HepG2 (cell line): ENCODE results near the gene CPSF6. TPM values are rescaled to one million over a fixed set of nuclear protein-coding genes. Genes with fewer than 3 reads are reported as not detected.

Experiments
- GLI4 ChIP-seq: sonication (generic); formaldehyde crosslinking; IDR thresholded peaks from 2 replicates; pipeline ENCODE4 v1.5.1; 2020; ENCODE audit warnings: missing genetic modification reagents, mild to moderate bottlenecking, moderate library complexity, borderline replicate concordance
- HNRNPH1 ChIP-seq: fragments of 200-400 bp; formaldehyde crosslinking; optimal IDR thresholded peaks from 2 replicates; pipeline ENCODE3; 2017; ENCODE audit warnings: mild to moderate bottlenecking, low read depth, low read length
- KLF13 ChIP-seq: sonication (generic); formaldehyde crosslinking; IDR thresholded peaks from 2 replicates; pipeline ENCODE4 v1.4.0; 2020; ENCODE audit warnings: mild to moderate bottlenecking, missing genetic modification reagents
- KLF6 ChIP-seq: IDR thresholded peaks from 2 replicates; pipeline ENCODE4 v1.8.0; 2016; ENCODE audit warnings: missing biosample characterization, missing genetic modification reagents
- NFATC3 ChIP-seq: sonication (generic); formaldehyde crosslinking; IDR thresholded peaks from 2 replicates; pipeline ENCODE4 v1.5.1; 2020; ENCODE audit warnings: mild to moderate bottlenecking, missing genetic modification reagents
- PHF21A ChIP-seq: sonication (generic); formaldehyde crosslinking; IDR thresholded peaks from 2 replicates; pipeline ENCODE4 v1.5.0; 2020; ENCODE audit warnings: mild to moderate bottlenecking, missing genetic modification reagents
- RBFOX2 ChIP-seq: fragments of 200-400 bp; formaldehyde crosslinking; IDR thresholded peaks from 2 replicates; pipeline ENCODE4 v1.6.1; 2017; ENCODE audit warnings: low read depth, mild to moderate bottlenecking, low read length
- TOPORS ChIP-seq: sonication (generic); formaldehyde crosslinking; IDR thresholded peaks from 2 replicates; pipeline ENCODE4 v1.8.0; 2023; ENCODE audit warnings: mild to moderate bottlenecking, missing genetic modification reagents
- ZFY ChIP-seq: sonication (generic); formaldehyde crosslinking; IDR thresholded peaks from 2 replicates; pipeline ENCODE4 v1.4.0; 2020; ENCODE audit warnings: missing genetic modification reagents
- ZNF207 ChIP-seq: fragments of 450-650 bp; IDR thresholded peaks from 2 replicates; pipeline ENCODE4 v1.6.1; 2016; ENCODE audit warnings: antibody characterized with exemption, borderline replicate concordance
- ZNF343 ChIP-seq: sonication (generic); formaldehyde crosslinking; IDR thresholded peaks from 2 replicates; pipeline ENCODE4 v1.4.0; 2020; ENCODE audit warnings: mild to moderate bottlenecking, missing genetic modification reagents
- ZNF350 ChIP-seq: sonication (generic); formaldehyde crosslinking; IDR thresholded peaks from 2 replicates; pipeline ENCODE4 v1.4.0; 2020; ENCODE audit warnings: mild to moderate bottlenecking, low read depth, missing genetic modification reagents, borderline replicate concordance
- ZNF564 ChIP-seq: sonication (generic); formaldehyde crosslinking; IDR thresholded peaks from 2 replicates; pipeline ENCODE4 v1.8.1; 2023; ENCODE audit warnings: mild to moderate bottlenecking, missing genetic modification reagents
- ZNF616 ChIP-seq: sonication (generic); formaldehyde crosslinking; IDR thresholded peaks from 2 replicates; pipeline ENCODE4 v1.5.0; 2020; ENCODE audit warnings: low read depth, mild to moderate bottlenecking, missing genetic modification reagents
- ZNF746 ChIP-seq: sonication (generic); formaldehyde crosslinking; IDR thresholded peaks from 2 replicates; pipeline ENCODE4 v1.8.0; 2022; ENCODE audit warnings: mild to moderate bottlenecking, missing genetic modification reagents
- polyA plus RNA-seq, 8 experiments: library from polyadenylated mRNA; depleted of rRNA in 3 of 8; stranded (reverse) in 7 of 8; unstranded in 1 of 8; fragments of >200 nt; fragmentation: Illumina TruSeq in 4 of 8; extraction: Trizol in 4 of 8; gene quantifications; 2 replicates each; pipeline versions ENCODE4 v1.2.1 to v1.2.3, GENCODE V29; 2011 to 2016; ENCODE audit warnings: low read depth in 4 of 8, missing spikeins in 1 of 8, mixed read lengths in 1 of 8; ENCODE audit not compliant: insufficient read depth in 1 of 8
- total RNA-seq, 5 experiments: library from RNA; depleted of rRNA; stranded (reverse); fragments of >200 nt; fragmentation: Illumina TruSeq; extraction: Trizol; gene quantifications; 2 replicates each; pipeline ENCODE4 v1.2.3, GENCODE V29; 2016; ENCODE audit warnings: low read depth in 1 of 5
- TF ChIP-seq, protein P1 (sequence below): sonication (generic); formaldehyde crosslinking; IDR thresholded peaks from one replicate; pipeline ENCODE4 v1.5.1; 2020; ENCODE audit warnings: mild to moderate bottlenecking, missing genetic modification reagents; ENCODE audit errors: not compliant biosample characterization
- TF ChIP-seq, protein P2 (sequence below): IDR thresholded peaks from 2 replicates; pipeline ENCODE4 v1.6.1; 2012; ENCODE audit warnings: low read length, improper control_type of control experiment
- TF ChIP-seq, protein P3 (sequence below): sonication (generic); formaldehyde crosslinking; IDR thresholded peaks from 2 replicates; pipeline ENCODE4 v1.5.0; 2020; ENCODE audit warnings: missing genetic modification reagents

The CPSF6 gene
- total and polyA plus RNA-seq, 2 of the 13 experiments (the other 11 are each of a cell fraction or from before 2014, with no cell fraction given) = 41.8 to 71.0 TPM

DNA sequence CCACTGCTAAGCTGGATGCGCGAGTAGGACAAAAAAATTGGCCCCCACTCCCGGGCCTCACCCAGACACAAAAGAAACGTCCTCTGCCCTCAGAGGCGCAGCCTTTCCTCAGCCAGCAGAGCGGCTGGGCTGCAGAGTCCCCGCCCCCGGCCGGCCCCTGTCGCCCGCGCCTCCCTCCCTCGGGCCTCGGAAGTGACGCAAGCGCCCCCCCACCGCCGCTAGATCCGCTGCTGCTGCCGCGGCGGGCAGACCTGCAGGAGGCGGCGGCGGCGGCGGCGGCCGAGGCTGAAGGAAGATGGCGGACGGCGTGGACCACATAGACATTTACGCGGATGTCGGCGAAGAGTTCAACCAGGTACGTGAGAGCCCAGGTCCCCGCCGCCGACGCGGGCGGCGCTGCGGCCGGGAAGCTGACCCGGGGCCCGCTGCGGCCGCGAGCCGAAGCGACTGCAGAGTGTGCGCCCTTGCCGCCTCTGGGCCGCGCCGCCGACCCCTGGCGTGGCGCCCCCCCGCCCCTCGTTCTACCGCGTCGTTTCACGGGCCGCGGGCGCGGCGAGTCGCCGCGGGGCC, at the start of gene CPSF6 (continued):
- TF ChIP-seq, protein P1, sequence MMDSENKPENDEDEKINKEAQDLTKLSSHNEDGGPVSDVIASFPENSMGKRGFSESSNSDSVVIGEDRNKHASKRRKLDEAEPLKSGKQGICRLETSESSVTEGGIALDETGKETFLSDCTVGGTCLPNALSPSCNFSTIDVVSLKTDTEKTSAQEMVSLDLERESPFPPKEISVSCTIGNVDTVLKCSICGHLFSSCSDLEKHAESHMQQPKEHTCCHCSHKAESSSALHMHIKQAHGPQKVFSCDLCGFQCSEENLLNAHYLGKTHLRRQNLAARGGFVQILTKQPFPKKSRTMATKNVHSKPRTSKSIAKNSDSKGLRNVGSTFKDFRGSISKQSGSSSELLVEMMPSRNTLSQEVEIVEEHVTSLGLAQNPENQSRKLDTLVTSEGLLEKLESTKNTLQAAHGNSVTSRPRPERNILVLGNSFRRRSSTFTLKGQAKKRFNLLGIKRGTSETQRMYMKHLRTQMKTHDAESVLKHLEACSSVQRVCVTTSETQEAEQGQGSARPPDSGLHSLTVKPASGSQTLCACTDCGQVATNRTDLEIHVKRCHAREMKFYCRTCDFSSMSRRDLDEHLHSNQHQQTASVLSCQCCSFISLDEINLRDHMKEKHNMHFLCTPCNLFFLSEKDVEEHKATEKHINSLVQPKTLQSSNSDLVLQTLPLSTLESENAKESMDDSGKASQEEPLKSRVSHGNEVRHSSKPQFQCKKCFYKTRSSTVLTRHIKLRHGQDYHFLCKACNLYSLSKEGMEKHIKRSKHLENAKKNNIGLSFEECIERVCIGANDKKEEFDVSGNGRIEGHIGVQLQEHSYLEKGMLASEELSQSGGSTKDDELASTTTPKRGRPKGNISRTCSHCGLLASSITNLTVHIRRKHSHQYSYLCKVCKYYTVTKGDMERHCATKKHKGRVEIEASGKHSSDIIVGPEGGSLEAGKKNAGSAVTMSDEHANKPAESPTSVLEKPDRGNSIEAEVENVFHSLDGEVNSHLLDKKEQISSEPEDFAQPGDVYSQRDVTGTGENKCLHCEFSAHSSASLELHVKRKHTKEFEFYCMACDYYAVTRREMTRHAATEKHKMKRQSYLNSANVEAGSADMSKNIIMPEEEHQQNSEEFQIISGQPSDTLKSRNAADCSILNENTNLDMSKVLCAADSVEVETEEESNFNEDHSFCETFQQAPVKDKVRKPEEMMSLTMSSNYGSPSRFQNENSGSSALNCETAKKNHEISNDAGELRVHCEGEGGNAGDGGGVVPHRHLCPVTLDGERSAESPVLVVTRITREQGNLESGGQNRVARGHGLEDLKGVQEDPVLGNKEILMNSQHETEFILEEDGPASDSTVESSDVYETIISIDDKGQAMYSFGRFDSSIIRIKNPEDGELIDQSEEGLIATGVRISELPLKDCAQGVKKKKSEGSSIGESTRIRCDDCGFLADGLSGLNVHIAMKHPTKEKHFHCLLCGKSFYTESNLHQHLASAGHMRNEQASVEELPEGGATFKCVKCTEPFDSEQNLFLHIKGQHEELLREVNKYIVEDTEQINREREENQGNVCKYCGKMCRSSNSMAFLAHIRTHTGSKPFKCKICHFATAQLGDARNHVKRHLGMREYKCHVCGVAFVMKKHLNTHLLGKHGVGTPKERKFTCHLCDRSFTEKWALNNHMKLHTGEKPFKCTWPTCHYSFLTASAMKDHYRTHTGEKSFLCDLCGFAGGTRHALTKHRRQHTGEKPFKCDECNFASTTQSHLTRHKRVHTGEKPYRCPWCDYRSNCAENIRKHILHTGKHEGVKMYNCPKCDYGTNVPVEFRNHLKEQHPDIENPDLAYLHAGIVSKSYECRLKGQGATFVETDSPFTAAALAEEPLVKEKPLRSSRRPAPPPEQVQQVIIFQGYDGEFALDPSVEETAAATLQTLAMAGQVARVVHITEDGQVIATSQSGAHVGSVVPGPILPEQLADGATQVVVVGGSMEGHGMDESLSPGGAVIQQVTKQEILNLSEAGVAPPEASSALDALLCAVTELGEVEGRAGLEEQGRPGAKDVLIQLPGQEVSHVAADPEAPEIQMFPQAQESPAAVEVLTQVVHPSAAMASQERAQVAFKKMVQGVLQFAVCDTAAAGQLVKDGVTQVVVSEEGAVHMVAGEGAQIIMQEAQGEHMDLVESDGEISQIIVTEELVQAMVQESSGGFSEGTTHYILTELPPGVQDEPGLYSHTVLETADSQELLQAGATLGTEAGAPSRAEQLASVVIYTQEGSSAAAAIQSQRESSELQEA (CRISPR knock-in tag) = no peak
- TF ChIP-seq NFATC3 (CRISPR knock-in tag) = no peak
- no peak for TF ChIP-seq ZNF564
- TF ChIP-seq KLF6 = peak; percentile 50; the same call in 1 of the 2 replicates
- TF ChIP-seq, protein P2, sequence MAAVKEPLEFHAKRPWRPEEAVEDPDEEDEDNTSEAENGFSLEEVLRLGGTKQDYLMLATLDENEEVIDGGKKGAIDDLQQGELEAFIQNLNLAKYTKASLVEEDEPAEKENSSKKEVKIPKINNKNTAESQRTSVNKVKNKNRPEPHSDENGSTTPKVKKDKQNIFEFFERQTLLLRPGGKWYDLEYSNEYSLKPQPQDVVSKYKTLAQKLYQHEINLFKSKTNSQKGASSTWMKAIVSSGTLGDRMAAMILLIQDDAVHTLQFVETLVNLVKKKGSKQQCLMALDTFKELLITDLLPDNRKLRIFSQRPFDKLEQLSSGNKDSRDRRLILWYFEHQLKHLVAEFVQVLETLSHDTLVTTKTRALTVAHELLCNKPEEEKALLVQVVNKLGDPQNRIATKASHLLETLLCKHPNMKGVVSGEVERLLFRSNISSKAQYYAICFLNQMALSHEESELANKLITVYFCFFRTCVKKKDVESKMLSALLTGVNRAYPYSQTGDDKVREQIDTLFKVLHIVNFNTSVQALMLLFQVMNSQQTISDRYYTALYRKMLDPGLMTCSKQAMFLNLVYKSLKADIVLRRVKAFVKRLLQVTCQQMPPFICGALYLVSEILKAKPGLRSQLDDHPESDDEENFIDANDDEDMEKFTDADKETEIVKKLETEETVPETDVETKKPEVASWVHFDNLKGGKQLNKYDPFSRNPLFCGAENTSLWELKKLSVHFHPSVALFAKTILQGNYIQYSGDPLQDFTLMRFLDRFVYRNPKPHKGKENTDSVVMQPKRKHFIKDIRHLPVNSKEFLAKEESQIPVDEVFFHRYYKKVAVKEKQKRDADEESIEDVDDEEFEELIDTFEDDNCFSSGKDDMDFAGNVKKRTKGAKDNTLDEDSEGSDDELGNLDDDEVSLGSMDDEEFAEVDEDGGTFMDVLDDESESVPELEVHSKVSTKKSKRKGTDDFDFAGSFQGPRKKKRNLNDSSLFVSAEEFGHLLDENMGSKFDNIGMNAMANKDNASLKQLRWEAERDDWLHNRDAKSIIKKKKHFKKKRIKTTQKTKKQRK = no peak
- TF ChIP-seq ZNF350 (CRISPR knock-in tag) = peak; percentile 52; the same call in 1 of the 2 replicates
- peak; percentile 94 for TF ChIP-seq RBFOX2
- no peak for TF ChIP-seq HNRNPH1
- no peak for TF ChIP-seq TOPORS (CRISPR knock-in tag)
- no peak; the same call in 1 of the 2 replicates for TF ChIP-seq PHF21A (CRISPR knock-in tag)
- TF ChIP-seq ZNF207 = no peak
- TF ChIP-seq GLI4 (CRISPR knock-in tag) = no peak
- no peak; the same call in 1 of the 2 replicates for TF ChIP-seq ZNF746 (CRISPR knock-in tag)
- TF ChIP-seq ZFY = peak; percentile 85
- no peak for TF ChIP-seq ZNF343 (CRISPR knock-in tag)
- TF ChIP-seq KLF13 (CRISPR knock-in tag) = no peak
- 0 out of 2 replicates have a peak, but pooled peaks have one; percentile 56 for TF ChIP-seq ZNF616 (CRISPR knock-in tag)
- TF ChIP-seq, protein P3, sequence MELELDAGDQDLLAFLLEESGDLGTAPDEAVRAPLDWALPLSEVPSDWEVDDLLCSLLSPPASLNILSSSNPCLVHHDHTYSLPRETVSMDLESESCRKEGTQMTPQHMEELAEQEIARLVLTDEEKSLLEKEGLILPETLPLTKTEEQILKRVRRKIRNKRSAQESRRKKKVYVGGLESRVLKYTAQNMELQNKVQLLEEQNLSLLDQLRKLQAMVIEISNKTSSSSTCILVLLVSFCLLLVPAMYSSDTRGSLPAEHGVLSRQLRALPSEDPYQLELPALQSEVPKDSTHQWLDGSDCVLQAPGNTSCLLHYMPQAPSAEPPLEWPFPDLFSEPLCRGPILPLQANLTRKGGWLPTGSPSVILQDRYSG (CRISPR knock-in tag) = no peak
